ENCODE measurements around the gene MFSD12.

- TF ChIP-seq CTCF (IDR thresholded peaks at IDR 0.05): no peak
- TF ChIP-seq POLR2A (IDR thresholded peaks at IDR 0.05): no peak
Observed at GRCh38 chr19:3570606-3571011, 13.2 kb upstream of the MFSD12 start.

All from thyroid gland (tissue), 4 donors.